Activated CD8-positive, alpha-beta memory T cell treated with anti-CD3 and anti-CD28 coated beads, Interleukin-2, amount 50 U/mL, for 48 hours (primary cell): Measurements from ENCODE around the gene ZNF280B.
A peak's percentile ranks its signal among the peaks of the same experiment; 100 is the strongest.

ENCODE experiments used
- DNase-seq: peaks from one replicate; pipeline ENCODE4 v3.0.0-alpha.2; 2020

ZNF280B gene, protein sequence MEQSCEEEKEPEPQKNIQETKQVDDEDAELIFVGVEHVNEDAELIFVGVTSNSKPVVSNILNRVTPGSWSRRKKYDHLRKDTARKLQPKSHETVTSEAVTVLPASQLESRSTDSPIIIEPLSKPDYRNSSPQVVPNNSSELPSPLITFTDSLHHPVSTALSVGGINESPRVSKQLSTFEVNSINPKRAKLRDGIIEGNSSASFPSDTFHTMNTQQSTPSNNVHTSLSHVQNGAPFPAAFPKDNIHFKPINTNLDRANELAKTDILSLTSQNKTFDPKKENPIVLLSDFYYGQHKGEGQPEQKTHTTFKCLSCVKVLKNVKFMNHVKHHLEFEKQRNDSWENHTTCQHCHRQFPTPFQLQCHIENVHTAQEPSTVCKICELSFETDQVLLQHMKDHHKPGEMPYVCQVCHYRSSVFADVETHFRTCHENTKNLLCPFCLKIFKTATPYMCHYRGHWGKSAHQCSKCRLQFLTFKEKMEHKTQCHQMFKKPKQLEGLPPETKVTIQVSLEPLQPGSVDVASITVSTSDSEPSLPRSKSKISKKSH

DNA sequence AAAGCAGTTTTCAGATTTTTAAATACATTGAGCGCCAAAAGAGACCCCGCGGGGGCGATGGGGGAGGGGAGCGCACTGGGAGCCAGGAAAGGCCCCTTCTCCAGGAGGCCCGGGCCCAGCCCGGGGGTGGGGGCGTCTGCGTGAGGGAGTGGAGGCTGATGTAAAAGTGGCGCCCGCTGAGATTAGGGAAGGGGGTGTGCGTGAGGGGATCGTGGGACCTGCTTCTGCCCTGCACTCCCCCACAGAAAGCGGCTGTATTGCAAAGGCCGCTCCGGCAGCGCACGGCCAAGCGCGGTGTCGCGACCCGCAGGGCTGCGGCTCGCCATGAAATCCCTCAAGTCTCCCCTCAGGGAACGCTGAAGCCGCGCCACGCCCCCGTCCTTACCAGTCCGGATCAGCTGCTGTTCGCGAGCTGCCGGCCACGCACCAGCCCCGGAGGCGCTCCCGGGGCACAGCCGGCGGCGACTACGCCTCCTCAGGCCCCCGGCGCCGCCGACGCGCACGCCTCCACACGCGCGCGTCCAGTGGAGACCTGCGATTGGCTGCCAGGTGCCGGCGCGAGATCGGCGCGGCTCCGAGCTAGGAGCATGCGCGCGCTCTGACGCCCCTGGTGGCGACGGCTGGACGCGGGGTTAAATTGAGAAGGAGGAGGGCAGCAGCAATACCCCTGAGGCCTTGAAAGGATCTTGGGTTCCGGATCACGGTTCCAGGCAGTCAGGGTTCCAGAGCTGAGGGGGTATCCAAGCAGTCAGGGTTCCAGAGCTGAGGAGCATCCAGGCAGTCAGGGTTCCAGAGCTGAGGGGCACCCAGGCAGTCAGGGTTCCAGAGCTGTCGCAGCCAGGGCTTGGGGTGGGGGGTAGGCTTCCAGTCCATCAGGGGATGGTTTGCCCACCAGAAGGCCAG lies at the start of gene ZNF280B:
Gene ZNF280B (minus strand): TSS at position 469 of the 903 bp plus-strand sequence. CDS start 19,344 bp downstream, outside the sequence.
- DNase-seq: peak; percentile 91

DNA sequence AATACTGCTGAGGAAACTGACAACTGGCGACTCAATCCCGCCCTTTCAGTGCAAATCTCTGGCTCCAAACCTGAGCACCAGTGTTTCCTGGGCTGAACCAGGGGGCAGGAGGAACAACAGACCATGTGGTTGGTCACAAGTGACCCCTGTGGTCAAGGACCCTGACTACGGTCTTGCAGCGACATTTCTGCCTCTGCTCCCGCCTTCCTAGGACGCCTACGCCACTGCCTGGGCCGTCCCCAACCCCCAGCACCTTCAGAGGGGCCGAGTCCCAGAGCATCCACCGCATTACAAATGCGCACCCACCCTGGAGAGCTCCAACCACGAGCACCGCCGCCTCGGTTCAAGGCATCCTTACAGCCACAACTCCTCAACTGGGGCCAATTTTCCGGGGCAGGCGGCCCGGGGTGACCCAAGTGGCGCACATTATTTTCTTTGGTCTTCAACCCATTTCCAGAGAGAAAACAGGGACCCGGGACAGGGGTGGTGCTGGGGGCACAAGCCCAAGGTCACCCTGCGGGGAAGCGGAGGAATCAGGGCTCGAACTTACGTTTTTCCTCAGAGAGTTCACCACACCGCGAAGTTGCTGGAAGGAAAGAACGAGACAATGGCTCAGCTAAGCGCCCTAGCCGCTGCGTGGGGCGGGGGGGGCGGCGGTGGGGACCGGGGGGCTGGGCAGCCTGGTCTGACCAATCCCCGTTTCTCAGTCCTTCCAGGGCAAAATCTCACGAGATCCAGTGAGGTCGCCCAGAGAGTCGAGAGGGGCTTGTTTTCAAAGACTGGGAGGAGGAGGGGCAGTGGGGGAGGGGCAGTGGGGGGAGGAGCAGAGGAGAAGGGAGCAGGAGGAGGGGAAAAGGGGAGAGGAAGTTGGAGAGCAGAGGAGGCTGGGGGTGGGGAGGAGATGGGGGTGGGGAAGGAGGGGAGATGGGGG lies 48.7 kb upstream of the ZNF280B start:
- no peak for DNase-seq

DNA sequence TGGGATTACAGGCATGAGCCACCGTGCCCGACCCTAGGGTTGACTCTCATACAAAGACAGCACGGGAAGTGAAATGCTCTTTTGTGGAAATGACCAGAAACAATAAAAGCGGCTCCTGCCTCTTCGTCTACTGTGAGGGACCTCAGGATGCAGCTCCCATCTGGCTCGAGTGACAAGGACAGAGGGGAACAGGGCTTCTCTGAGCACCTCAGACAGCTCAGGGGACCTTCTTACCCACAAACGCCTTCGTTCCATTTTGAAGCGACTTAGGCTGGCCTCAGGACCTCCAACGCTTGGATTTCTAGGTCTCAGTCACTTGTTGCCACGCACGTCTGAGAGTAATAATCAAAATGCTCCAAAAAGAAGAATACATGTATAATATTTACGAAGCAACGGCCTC lies 48.0 kb upstream of the ZNF280B start:
- no peak for DNase-seq

DNA sequence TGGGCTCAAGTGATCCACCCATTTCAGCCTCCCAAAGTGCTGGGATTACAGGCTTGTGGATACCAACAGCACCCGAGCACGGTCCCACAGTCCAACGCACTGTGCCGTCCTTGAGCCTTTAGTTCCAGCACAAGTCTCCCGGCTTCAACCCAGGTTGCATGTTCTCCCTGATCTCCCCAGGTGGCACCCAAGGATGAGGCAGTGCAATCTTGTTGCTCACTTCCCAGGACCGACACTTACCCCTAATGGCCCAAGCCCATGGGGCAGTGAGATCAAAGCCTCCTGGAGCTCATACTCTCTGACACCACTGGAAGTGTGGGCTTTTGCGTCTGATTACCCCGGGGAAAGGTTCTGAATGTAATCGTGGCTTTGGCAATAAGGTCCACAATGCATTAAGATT lies 47.1 kb upstream of the ZNF280B start:
- DNase-seq: no peak

DNA sequence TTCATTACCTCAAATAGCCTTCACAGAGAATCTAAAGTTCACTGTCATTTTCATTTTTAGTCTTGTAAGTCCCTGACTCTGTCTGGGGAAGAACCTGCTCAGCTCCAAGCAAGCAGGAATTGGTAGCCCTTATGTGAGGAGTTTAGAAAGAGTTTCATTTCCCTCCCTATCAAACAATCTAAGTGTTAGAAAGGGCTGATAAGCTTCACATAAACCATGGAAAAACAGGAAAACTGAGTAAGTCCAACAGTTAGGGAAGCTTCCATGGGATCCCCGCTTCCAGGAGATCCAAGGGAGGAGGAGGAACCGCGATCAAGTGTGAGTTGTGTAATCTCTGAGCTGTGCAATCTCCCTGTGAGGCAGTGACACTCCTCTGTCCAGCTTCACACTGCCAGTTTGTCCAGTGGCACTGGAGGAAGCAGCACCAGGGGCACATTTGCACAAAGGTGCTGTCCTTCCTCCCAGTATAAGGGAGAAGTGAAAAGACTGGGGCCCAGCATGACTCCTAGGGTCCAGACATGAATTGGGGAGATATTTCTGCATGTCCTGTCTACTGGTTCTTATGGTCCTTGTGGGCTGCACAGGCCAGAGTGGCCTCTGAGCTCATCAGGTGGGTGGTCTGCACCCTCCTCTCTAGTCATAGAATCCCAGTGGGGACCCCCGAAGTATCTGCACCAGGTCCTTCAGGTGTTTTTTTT lies 46.2 kb upstream of the ZNF280B start:
- no peak for DNase-seq

DNA sequence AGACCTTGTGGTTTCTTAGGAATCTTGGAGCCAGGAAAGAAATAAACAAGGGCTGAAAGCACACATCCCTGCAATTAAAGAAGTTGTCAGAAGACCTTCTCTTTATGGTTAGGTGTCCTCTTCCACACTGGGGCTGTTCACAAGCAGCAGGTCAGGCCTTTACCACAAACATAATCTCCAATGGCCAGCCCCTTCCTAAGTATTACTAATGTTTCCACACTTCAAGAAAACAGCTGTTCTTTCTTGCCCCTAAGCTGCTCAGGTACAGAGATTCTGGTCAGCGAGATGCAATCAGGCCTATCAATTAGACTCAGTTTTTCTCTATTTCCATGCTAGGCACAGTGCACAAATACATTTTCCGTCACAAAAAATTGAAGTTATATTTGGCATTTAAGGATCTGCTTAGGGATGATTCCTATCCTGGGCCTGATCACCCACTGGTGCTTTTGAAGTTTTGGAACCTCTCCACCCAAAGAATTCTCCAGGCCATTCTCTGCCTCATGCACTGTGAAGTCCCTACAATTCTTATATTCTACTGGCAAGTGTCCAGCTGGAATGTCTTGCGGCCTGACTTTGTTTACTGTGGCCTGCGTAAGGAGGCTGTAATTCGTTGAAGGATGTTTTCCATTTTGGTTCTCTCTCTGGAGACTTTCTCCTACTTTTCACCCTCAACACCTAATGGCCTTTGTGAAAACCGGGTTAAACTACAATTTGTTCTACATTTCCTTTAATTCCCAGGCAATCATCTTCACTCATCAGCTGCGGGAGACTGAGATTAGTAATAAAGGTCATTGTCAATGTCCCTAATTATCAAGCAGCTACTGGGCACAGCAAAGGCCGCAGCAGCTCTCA lies 45.4 kb upstream of the ZNF280B start:
- DNase-seq: no peak

DNA sequence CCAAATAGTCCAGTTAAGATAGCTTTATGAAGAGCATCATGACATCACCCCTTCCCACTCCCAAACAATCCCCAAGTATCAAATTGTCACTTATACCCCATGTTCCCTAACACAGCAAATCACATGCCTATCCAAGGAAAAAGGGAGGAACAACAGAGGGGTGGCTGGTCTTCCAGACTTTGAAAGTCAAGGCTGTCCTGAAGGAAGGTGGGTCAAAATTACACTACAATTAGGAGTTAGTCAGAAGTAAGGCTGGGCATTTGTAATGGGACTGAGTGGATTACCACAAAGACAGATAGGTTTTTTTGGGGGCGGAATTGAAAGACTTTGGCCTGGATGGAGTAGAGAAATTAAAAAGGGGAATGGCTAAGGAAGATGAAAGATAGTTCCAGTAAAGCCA lies 44.6 kb upstream of the ZNF280B start:
- no peak for DNase-seq

DNA sequence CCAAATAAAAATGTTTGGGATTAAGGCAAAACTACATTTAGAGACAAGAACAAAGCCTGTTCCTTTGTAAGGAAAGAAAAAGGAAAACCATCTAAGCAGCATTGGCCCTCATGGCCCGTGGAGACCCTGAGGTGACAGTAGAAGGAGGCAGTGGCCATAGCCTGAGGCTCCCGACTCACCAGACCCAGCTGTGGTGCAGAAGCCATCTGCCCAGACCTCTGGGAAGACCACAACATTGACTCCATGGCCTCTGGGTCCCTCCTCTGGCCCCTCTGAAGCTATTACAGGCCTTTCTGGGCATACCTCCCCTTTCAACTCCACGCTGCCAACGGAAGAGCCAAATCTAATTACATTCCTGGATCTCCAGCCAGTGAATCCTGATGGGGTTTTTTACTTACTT lies 44.1 kb upstream of the ZNF280B start:
- DNase-seq: no peak

DNA sequence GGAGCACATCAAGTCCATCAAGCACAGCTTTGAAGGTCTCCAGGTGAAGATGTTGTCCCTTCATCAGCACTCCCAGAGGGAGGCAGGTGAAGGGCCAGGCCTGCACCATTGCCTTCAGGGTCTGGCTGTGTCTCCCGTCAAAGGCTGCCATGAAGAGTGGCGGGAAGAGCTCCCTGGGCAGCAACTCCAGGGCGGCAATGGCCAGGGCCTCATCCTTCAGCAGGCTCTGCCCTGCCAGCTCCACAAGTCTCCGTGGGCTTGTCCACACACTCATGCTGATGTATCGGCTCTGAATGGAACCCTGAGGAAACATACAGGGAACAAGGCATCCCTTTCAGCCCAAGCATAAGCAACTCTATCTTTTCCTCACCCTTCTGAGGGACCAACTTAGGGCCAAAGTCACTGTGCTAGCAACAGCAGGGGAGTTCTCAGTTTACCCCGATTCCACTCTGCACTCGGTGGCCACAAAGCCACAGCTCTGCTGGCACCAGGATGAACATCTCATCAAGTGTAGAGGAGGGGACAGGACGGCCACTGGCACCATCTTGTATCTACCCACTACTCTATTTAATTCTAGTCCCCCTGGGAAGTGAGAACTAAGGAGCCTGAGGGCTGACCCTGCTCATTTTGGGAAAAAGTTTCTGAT lies 42.4 kb upstream of the ZNF280B start:
- DNase-seq: no peak

DNA sequence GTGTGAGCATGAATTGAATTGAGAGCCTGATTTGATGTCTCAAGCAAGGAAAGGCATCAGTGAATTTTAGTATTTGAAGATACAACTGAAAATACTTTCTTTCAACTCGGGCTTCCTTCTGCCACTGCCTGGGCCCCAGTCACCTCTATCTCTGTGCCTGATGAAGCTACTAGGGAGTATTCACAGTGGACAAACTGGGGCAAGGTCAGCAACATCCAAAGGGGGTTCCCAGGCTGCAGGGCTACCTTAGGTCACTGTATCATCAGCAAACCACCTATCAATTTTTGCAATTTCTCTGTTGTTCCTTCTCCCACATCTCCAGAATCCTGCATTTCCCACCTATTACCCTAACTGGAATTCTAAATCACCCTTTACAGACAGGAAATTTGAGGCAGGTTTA lies 40.4 kb upstream of the ZNF280B start:
- no peak for DNase-seq

DNA sequence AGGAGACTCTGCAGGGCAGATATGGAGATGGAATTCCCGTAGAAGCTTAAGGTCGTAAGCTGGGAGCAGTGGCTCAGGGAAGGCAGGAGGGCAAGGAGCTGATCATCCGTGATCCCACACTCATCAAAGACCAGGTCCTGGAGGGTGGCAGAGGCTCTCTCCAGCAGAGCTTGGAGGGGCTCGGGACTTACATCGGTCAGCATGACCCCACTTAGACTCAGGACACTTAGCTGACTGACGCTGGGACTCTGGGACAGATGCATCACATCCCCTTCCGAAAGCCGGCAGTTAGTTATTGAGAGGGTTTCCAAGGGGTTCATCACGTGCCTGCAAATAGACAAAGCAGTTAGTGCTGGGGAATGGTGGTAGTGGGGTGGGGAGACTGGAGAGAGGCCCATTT lies 39.8 kb upstream of the ZNF280B start:
- no peak for DNase-seq

DNA sequence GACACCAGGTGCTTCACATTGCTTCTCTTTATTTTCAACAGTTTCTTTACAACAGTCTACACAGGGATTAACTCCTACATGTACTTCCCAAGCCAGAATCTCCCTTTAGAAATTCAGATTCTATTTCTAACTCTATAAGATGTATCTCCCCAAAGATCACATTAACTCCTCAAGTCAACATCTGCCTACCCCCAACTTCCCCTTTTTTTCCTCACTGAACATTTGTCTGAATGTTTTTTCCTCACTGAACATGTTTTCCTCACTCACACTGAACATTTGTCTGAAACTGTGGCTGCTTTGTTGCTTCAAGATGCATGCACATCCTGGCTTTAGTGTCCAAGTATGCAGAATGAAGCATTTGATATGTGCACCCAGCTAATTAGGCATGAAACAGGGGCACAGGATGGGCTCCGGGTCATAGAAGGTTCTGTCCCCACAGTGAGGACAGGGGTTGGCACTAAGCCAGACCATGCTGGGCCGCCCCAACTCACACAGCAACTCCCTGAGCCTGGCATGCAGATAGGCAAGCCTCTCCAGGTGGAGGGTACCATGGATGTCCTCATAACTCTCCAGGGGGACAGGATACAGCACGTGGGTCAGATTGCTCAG lies 39.3 kb upstream of the ZNF280B start:
- DNase-seq: no peak

DNA sequence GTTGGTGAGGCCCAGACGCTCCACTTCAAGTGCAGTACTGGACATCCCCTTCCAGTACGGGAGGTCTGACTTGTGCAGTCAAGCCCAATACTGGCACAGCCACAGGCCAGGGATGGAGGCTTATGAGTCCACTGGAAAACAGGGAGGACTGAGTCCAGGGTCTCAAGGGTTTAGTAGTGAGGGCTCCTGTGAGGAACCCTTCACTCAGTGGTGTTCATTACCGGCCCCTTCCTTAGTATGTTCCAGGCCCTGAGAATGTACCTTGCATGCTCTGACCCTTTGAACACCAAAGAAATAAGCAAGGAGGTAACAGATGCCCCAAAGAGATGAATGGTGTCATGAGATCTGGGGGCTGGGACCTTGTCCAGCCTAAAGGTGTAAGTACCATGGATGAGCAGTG lies 38.7 kb upstream of the ZNF280B start:
- no peak for DNase-seq

DNA sequence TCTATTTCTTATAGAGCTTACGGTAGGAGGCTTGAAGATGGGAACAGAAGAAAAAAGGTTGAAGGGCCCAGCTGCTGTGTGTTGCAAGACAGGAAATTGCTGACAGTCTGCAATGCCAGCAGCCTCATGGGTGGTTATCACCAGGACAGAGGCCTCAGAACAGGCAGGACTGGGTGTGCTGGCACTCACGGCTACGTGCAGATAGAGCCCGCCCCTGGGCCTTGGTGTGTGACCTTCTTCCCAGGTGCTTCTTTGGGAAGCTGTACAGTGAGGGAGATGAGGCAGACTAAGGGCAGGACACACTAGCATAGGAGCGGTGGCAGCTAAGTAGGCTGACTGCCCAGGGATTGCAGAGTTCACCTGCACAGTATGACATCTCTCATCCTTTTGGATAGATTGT lies 37.9 kb upstream of the ZNF280B start:
- DNase-seq: no peak

DNA sequence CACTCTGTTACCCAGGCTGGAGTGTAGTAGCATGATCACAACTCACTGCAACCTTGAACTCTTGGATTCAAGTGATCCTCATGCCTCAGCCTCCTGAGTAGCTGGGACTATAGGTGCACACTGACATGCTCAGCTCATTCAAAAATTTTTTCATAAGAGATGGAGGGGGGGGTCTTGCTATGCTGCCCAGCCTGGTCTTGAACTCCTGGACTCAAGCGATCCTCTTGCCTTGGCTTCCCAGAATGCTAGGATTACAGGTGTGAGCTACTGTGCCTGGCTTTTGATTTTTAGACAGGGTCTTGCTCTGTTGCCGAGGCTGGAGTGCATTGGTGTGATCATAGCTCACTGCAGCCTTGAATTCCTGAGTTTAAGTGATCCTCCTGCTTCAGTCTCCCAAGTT lies 36.5 kb upstream of the ZNF280B start:
- no peak for DNase-seq

DNA sequence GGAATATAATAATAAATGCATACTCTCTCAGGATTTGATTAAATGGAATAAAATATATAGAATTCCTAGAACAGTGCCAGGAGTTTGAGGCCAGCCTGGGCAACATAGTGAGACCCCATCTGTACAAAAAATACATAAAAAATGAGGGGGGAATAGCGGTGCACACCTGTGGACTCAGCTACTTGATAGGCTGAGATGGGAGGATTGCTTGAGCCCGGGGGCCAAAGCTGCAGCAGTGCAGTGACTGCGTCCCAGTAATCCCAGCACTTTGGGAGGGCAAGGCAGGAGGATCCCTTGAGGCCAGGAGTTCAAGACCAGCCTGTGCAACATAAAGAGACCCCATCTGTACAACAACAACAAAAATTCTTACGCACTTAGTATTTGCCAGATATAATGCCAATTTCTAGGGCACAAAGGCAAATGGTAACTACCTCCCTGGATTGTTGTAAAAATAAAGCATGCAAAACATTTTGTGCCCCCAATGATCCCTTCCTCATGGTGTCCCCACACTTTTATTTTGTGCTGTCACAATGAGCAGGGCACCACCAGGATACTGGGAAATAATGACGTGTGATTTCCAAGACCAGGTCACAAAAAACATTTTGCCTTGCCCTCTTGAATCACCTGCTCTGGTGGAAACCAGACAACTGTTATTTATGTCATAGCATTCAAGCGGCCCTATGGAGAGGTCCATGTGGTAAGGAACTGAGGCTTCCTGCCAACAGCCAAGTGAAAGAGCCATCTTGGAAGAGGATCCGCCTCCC lies 29.9 kb upstream of the ZNF280B start:
- no peak for DNase-seq

DNA sequence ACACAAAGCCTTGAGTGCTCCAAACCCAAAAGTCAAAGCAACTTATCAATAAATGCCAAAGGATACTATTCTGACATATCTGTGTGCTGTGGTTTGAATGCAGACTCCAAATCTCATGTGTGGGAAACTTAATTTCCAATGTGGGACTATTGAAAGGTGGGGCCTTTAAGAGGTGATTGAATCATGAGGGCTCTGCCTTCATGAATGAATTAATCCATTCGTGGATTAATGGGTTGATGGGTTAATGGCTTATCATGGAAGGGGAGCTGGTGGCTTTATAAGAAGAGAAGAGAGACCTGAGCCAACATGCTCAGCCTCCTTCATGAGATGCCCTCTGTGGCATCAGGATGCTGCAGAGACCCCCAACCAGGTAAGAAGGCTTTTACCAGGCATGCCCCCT lies 28.4 kb upstream of the ZNF280B start:
- no peak for DNase-seq

DNA sequence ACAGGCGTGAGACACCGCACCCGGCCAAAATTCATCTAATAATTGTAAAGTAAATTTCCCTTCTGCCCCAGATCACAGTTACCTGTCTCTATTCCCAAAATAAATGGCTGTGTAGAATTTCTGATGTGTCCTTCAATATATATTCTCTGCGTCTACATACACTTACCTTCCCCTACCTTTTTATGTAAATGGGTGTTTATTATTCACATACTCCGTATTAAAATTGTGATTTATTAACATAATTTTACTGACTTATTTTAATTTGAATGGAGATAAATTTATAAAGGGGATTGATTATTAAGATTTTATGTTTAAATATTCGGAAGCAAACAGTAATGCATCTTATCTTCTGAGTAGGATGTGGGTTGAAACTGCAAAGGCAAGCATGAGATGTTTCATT lies 28.0 kb upstream of the ZNF280B start:
- no peak for DNase-seq

DNA sequence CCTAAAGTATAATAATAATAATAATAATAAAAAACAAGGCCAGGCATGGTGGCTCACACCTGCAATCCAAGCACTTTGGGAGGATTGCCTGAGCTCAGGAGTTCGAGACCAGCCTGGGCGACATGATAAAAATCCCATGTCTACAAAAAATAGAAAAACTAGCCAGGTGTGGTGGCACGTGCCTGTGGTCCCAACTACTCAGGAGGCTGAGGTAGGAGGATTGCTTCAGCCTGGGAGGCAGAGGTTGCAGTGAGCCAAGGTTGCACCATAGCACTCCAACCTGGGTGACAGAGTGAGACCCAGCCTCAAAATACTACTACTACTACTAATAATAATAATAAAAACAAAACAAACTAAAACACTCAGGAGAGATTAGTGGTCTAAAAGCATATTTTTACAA lies 27.1 kb upstream of the ZNF280B start:
- DNase-seq: no peak
